GM12875 (cell line): ENCODE data around the gene PHF2.
A peak's percentile ranks its signal among the peaks of the same experiment; 100 is the strongest.

Experiments used
- H3K4me3 ChIP-seq: one replicate; pipeline ENCODE4 v1.5.1; 2011; ENCODE audit warnings: low read depth, low read length, control low read depth
- TF ChIP-seq, protein P1 (sequence below): IDR thresholded peaks from 2 replicates; pipeline ENCODE4 v1.5.1; 2011; ENCODE audit warnings: low read depth, mild to moderate bottlenecking, control low read depth, inconsistent platforms, low read length, moderate library complexity, borderline replicate concordance; ENCODE audit not compliant: insufficient read depth

Gene PHF2

GRCh38 chr9:93660352-93661046 lies 84.1 kb downstream of the PHF2 start:
- TF ChIP-seq, protein P1, sequence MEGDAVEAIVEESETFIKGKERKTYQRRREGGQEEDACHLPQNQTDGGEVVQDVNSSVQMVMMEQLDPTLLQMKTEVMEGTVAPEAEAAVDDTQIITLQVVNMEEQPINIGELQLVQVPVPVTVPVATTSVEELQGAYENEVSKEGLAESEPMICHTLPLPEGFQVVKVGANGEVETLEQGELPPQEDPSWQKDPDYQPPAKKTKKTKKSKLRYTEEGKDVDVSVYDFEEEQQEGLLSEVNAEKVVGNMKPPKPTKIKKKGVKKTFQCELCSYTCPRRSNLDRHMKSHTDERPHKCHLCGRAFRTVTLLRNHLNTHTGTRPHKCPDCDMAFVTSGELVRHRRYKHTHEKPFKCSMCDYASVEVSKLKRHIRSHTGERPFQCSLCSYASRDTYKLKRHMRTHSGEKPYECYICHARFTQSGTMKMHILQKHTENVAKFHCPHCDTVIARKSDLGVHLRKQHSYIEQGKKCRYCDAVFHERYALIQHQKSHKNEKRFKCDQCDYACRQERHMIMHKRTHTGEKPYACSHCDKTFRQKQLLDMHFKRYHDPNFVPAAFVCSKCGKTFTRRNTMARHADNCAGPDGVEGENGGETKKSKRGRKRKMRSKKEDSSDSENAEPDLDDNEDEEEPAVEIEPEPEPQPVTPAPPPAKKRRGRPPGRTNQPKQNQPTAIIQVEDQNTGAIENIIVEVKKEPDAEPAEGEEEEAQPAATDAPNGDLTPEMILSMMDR: 0 out of 2 replicates have a peak, but pooled peaks have one; percentile 8
- H3K4me3 ChIP-seq: no peak overlapping the region

- TF ChIP-seq, protein P1: no peak
Measured at GRCh38 chr9:93661591-93661990, 85.2 kb downstream of the PHF2 start.

GRCh38 chr9:93662016-93662638 lies 85.7 kb downstream of the PHF2 start:
- no peak overlapping the region for H3K4me3 ChIP-seq
- TF ChIP-seq, protein P1: no peak

More at GRCh38 chr9:93661591-93661990, 85.2 kb downstream of the PHF2 start:
- H3K4me3 ChIP-seq: no peak overlapping the region

- TF ChIP-seq, protein P1: no peak
- no peak overlapping the region for H3K4me3 ChIP-seq
Measured at GRCh38 chr9:93662952-93663572, 86.7 kb downstream of the PHF2 start.

DNA sequence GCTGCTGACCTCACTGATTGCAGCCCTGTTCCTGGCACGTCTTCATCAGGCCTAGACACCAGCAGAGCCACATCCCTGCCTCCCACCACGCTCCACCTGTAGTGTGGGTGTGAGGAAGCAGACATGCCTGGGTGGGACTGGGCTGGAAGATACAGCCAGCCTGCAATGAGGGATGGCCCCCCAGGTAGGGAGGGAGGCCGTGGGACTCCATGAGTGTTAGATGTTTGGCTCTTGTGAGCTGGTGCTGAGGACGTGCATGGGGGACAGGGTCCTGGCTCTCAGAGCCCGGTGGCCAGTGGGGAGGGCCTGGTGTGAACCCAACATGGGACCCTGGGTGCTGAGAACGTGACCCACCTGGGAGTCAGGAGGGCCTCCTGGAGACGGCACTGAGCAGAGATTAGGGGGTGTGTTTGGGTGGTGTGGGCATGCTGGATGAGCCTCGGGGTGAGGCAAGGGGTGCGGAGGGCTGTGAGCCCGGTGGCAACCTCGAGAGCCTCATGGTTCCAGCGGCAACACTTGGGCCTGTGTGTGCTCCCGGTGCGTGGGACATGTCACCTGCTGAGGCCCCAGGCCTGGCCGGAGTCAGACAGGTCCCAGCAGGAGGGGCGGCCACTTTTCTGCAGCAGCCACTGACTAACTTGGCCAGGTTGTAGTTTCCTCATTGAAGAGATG lies 87.6 kb downstream of the PHF2 start:
- H3K4me3 ChIP-seq: no peak overlapping the region
- TF ChIP-seq, protein P1: no peak

DNA sequence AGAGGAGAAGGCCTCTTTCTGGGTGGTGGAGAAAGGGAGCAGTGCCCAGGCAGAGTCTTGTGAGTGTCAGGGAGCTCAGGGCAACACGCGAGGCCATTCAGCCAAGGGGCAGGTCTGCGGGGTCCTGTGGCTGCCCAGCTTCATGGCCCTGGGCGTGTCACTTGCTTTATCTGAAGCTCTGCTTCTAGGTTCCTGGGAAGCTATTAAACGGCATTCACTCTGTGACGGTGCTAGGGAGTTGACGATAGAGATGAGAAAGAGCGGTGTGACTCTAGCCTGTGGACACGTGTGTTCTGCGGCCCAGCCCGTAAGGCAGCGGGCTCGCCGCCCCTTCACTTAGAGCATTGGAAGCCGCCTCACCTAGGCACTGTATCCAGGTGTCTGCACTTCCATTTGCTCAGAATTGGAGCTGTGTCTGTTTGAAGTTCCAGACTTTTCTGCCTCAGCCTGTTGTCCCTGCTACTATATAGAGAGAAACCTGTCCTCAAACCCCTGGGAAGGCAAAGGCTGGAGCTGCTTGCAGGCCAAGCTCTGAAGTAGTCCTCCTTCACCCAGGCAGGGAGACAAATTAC lies 88.3 kb downstream of the PHF2 start:
- TF ChIP-seq, protein P1: no peak
- H3K4me3 ChIP-seq: no peak overlapping the region
